GM18873 (cell line): ENCODE data around the gene DNAJB8.

Experiments
- ATAC-seq: cut with Tn5 transposase; IDR thresholded peaks from one replicate; pipeline ENCODE4 v1.9.1; 2021; ENCODE audit warnings: mild to moderate bottlenecking, moderate library complexity, moderate number of reproducible peaks; ENCODE audit not compliant: unreplicated experiment, low FRiP score

The DNAJB8 gene

DNA sequence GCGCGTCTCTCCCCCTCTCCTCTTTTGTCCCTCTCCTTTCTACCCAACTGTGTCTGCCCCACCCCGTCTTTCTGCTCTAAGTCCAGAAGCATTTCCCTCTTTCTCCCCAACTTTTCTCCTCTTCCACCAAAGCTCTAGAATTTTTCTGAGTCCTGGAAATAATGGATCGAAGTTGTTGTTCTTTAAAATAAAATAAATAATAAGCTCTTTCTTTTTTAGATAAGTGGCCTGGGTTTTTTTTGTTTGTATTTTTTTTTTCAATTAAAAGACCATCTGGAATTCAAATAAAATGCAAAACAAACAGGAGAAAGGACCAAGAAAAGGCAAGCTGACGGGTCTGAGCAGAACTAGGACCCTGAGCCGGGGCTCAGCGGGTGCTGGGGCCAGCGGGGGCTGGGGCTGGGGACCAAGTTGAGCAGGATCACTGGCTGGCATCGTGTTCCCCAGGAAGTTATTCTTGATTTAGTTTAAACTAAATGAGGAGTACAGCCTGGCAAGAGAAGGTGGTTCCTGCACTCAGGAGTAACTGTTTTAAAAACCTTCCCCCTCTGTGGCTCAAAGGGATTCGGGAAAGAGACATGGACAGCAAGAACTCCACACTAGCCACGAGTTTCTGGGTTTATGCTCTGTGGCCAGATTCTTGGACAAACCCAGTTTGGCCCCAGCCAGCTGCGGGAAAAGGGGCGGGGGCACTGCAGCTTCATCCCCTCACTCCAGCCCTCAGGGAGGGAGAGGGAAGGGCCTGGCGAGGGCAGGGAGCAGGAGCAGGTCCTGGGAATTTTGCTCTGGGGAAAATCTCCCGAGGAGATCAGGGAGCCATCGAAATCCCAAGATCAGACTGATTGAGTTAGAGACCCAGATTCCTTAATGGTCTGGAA, 18.0 kb upstream of the DNAJB8 start:
- no peak for ATAC-seq

DNA sequence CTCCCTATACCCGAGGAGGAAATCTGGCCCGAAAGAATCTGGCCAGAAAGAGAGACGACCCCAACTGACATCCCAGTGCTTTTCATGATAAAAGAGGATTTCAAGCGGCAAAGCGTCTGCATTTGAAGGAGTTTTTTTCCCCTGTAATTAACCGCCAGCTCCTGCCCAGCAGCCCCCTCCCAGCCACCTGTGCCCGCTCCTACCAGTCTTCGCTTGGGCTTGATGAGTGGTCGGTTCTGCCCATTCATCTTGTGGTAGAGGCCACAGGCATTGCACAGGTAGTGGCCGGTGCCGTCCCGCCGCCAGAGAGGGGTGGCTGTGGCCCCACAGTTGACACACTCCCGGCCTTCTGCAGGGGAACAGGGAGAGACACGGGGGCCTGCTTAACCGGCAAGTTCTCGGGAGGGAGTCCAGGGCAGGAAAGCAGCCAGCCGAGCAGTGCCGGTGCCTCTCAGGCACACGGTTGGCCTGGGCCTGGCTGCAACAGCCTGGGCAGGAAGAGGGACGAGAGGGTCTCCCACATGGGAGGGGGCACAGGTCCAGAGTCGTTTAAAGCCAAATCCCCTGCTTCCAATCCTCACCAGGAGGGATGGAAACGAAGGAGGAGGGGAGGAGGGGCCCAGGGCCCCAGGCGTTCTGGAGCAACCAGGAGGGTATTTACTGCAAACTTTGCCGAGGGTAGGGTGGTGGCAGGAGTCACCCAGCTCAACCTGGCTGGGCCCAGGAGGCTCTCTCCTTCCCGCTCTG, 17.1 kb upstream of the DNAJB8 start:
- no peak for ATAC-seq

DNA sequence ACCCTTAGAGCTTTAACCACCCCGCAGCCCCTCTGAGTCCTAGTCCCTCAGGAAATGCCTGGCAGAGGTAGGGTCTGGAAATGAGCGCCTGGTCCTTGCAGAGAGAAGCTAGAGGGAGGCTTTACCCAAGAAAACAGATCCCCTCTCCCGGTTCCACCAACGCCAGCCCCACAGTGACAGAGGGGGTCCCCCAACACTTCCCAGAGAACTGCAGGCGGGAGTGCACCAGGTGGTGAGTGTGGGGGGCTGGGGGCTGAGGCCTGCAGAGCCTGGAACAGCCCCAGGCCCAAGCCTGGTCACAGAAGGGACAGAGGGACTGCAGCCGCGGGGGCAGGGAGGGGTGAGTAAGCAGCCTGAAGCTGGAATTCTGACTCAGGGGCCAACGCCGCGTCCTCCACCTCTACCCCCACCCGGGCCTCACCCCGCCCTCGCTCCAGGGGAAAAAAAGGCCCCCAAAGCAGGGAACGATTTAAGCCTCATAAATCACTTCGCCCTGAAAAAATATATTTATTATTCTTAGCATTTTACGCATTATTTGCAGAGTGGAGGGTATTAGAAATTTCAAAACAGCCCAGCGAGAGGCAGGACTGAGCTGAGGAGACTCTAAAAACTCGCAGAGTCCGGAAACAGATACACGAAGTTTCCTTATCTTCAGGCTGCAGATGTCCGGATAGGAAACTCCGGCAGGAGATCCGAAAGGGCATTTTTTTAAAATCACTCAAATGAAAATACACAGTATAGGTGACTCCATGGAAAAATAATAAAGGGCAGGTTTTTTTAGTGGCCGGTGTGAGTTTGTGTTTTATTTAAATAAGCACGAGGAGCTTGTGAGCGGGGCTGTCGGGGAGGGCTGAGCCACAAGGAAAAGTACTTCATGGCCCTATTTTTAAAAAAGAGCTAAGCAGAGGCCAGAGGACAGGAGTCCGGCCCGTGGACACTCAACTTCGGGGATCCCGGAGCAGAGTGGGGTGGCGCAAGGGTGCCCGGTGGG, 16.3 kb upstream of the DNAJB8 start:
- ATAC-seq = no peak

- ATAC-seq = no peak
Observed at GRCh38 chr3:128482175-128482574, 15.5 kb upstream of the DNAJB8 start.

DNA sequence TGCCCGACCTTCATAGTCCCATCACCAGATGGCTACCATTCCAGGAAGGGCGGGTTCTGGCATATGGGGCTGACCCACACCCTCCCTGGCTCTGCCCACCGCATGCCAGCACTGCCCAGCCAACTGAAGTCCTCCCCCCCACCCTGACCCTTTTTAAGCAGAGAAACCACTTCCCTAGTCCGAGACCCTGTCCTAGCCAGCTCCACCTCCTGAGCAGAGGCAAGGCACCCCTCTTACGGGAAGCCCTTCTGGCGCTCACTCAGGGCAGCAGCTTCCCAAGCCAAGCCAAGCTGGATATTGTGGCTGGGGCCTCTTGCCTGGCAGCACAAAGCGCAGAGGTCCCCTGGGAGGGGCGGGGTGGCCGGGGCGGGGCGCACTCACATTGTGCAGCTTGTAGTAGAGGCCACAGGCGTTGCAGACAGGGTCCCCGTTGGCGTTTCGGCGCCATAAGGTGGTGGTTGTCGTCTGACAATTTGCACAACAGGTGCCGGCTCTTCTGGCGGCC, 14.8 kb upstream of the DNAJB8 start:
- no peak for ATAC-seq

DNA sequence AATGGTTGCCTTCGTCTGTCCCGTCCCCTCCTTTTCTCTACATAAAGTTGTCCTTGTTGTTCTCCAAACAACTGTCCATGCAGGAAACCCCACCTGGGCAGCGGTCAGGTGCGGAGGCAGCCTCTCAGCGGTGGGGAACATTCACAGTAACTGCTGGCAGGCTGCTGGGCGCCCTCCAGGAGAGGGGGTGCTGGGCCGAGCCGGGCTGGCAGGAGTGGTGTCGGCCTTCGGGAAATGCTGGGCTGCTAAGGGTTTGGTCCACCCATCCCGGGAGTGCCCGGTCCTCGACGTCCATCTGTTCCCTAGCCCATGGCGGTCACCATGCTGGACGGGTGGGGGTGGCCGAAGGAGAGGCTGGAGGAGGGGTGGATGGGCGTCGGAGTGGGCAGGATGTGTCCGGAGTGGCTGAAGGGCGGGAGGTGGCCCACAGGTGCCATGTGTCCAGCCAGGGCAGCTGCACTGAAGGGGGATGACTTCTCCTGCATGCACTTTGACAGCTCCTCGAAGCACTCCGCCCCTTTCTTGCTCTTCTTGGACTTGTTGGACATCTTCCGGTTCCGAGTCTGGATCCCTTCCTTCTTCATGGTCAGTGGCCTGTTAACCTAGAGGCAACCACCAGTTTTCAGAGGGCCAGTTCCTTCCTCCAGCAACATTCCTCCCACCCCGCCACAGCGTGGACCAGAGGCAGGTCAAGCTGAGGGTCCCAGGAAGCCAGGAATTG, 14.2 kb upstream of the DNAJB8 start:
- ATAC-seq = no peak

DNA sequence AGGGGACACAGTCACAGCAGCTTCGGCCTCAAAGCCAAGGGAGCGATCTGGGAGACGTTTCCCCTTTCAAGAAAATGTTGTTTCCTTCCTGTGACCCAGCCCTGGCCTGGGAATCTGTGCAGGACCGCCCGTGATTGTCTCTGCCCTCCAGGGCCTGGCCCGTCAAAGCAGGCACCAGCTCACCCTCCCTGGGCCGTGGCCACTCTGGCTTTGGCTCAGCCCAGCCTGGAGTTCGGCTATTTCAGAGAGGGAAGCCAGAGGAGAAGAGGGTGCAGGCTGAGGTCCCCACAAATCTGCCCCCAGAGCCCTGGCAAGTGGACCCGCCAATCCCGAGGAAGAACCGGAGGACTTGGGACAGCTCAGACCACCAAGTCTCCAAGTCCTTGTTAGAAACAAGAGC, 13.6 kb upstream of the DNAJB8 start:
- no peak for ATAC-seq

DNA sequence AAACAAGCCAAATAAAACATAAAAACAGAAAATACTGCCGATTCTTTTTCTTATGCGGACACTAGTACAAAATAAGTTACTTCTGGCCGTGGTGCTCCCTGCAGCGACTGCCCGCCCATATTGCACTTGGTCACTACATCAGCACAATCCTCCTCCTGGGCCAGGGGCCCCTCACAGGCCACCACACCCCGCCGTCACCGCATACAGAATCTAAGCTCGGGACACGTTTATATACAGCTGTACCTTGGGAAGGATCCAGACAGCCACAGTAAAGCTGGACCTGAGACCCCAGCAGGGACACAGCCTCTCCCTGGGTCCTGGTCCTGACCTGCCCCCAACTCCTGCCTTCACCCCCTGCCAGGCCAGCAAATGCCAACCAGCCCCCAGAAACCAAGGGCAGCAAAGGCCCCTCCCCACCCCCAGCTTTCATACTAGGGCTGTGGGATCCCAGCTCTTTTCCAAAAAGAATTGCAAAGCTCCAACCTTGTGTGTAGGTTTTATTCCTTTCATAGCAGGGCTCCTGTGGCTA, 12.9 kb upstream of the DNAJB8 start:
- ATAC-seq = no peak

- ATAC-seq = no peak
Observed at GRCh38 chr3:128478576-128479506, 12.2 kb upstream of the DNAJB8 start.

GRCh38 chr3:128476659-128477058, 10.0 kb upstream of the DNAJB8 start:
- ATAC-seq = no peak

DNA sequence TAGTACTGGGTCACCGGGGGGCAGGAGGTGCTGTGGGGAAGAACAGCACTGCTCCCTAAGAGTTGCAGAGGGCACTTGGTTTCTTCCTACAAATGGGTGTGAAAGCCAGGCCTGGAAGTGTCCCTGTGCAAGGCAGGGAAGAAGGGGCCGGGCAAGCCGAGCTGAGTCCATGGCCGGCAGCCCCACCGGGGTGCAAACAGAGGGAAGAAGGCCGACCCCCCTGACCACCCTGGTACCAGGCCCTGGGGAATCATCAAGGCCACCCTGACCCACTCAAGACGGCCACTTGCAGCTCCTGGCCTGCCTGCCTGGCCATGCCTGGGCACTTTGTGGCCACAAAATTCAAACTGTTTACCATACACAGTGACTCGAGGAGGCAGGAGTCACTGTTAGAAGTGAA, 8.7 kb upstream of the DNAJB8 start:
- ATAC-seq = no peak

DNA sequence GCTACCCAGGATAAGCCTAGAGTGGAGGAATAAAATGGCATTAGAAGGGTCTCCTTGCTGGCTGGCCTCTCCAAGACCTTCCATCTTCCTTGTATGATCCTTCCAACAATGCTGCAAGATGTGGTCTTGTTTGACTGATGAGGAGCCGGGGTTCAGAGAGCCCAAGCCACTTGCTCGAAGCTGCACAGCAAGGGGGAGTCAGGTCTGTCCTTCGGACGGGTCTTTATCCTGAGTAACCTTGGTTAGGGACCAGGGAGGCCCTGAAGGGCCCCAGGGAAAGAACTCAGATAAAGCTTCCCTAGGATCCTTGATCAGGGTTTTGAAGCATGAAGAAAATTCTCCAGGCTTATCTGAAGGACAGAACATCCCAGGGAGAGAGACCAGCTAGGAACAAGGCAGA, 7.0 kb upstream of the DNAJB8 start:
- no peak for ATAC-seq

DNA sequence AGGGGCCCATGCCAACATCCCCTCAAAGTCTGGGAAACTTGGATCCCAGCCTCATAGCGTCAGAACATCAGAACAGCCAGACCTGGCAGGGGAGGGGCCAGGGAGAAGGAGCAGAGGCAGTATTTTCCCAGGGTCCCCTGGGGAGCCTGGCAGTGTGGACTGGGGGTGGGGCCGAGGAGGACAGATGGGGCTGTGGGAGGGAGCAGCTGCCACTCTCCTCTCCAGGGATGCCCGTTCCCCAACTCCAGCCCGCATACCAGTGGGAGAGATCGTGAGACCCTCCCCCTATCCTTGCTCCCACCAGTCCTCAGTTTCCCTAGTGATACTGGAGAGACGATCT, 6.5 kb upstream of the DNAJB8 start:
- ATAC-seq = no peak

- no peak for ATAC-seq
Observed at GRCh38 chr3:128472449-128473179, 5.9 kb upstream of the DNAJB8 start.

- ATAC-seq = no peak
Observed at GRCh38 chr3:128471720-128472119, 5.0 kb upstream of the DNAJB8 start.

- ATAC-seq = no peak
Observed at GRCh38 chr3:128471110-128471509, 4.4 kb upstream of the DNAJB8 start.

DNA sequence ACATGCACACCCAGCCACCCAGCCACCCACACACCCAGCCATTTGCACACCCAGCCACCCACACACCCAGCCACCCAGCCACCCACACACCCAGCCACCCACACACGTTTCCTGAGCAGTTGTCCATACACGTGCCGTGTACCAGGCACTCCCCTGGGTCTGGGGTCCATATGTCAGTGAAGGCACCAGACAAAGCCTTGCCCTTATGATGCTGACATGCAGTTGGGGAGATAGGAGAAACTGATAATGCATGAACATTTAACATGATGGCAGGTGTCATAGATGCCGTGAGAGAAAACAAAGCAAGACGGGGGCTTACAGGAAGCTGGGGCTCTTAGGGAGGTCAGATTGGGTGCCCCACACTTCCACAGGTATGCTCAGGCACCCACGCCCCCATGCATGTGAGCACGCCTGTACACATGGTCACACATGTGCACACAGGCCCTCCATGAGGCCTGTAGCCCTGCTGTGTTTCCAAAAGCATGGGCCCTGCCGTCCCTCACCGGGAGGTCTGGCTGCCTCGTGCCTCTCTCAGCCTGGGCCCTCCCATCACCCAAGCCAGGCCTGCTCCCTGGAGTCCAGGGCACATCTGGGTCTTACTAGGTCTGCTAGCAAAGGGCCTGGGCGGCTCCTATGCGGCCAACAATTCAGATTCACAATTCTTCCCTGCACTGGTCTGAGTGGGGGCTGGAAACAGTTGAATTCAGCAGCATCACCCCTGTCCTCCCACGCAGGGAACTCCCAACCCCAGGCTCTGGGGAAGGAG, 3.6 kb upstream of the DNAJB8 start:
- ATAC-seq = no peak
